Calu3 (cell line): ENCODE data around the gene EFCAB5. TPM values are rescaled to one million over a fixed set of nuclear protein-coding genes. Genes with fewer than 3 reads are reported as not detected.

Experiments used
- BruUV-seq: library from RNA; stranded (reverse); fragments of 400-500 nt; replicated peaks from 2 replicates; lab custom pipeline; 2021; lab: Mats Ljungman, UMichigan
- CTCF ChIA-PET: fragments of 300-600 bp; sonication (Branson Sonifier 250); formaldehyde crosslinking; loops from one replicate; lab custom pipeline; 2022; ENCODE audit warnings: antibody characterized with exemption; lab: Charles Lee
- DNase-seq: peaks from one replicate; pipeline ENCODE4 v3.0.0; 2022
- H3K27ac Mint-ChIP-seq: one replicate; pipeline ENCODE4 v1.8.0; 2022; ENCODE audit warnings: mixed read lengths; ENCODE audit not compliant: unreplicated experiment
- H3K27me3 Mint-ChIP-seq: one replicate; pipeline ENCODE4 v1.8.0; 2022; ENCODE audit warnings: mixed read lengths; ENCODE audit not compliant: unreplicated experiment
- H3K36me3 Mint-ChIP-seq: one replicate; pipeline ENCODE4 v1.8.0; 2022; ENCODE audit warnings: mild to moderate bottlenecking, moderate library complexity, mixed read lengths; ENCODE audit not compliant: insufficient read depth, unreplicated experiment
- H3K4me1 Mint-ChIP-seq: one replicate; pipeline ENCODE4 v1.8.0; 2022; ENCODE audit warnings: mild to moderate bottlenecking, low read depth, mixed read lengths; ENCODE audit not compliant: unreplicated experiment
- H3K4me3 Mint-ChIP-seq: one replicate; pipeline ENCODE4 v1.8.0; 2022; ENCODE audit warnings: mild to moderate bottlenecking, low read depth, moderate library complexity, mixed read lengths; ENCODE audit not compliant: unreplicated experiment
- H3K9me3 Mint-ChIP-seq: one replicate; pipeline ENCODE4 v1.8.0; 2022; ENCODE audit warnings: low read depth, mixed read lengths; ENCODE audit not compliant: unreplicated experiment
- intact Hi-C: fragments of 100-400 bp; cut with micrococcal nuclease; formaldehyde crosslinking; loops from one replicate; pipeline ENCODE4 v1.10.0; 2022; ENCODE audit not compliant: unreplicated experiment
- total RNA-seq: library from RNA; stranded (reverse); gene quantifications from 2 replicates; pipeline ENCODE4 v1.2.3, GENCODE V29; 2022
- TF ChIP-seq, protein P1 (sequence below): fragments of 200-600 bp; IDR thresholded peaks from one replicate; pipeline ENCODE4 v1.8.0; 2022; ENCODE audit warnings: antibody characterized with exemption; ENCODE audit not compliant: unreplicated experiment

EFCAB5 gene
- total RNA-seq, 1 experiment from 2014 or later, result 0.50 TPM

- CTCF ChIA-PET, result no interaction called here
- H3K4me1 Mint-ChIP-seq, result no peaks in the 10 kb centered on the region
- no peak overlapping the region for H3K27ac Mint-ChIP-seq
- intact Hi-C loops, result no loop called here
- BruUV-seq, result no TSS peak
- H3K4me3 Mint-ChIP-seq, result no peak overlapping the region
- DNase-seq, result no peak
- H3K9me3 Mint-ChIP-seq, result no peaks in the 10 kb centered on the region
- H3K27me3 Mint-ChIP-seq, result peaks cover 10% of the 10 kb centered on the region
- H3K36me3 Mint-ChIP-seq, result no peaks in the 10 kb centered on the region
- TF ChIP-seq, protein P1, sequence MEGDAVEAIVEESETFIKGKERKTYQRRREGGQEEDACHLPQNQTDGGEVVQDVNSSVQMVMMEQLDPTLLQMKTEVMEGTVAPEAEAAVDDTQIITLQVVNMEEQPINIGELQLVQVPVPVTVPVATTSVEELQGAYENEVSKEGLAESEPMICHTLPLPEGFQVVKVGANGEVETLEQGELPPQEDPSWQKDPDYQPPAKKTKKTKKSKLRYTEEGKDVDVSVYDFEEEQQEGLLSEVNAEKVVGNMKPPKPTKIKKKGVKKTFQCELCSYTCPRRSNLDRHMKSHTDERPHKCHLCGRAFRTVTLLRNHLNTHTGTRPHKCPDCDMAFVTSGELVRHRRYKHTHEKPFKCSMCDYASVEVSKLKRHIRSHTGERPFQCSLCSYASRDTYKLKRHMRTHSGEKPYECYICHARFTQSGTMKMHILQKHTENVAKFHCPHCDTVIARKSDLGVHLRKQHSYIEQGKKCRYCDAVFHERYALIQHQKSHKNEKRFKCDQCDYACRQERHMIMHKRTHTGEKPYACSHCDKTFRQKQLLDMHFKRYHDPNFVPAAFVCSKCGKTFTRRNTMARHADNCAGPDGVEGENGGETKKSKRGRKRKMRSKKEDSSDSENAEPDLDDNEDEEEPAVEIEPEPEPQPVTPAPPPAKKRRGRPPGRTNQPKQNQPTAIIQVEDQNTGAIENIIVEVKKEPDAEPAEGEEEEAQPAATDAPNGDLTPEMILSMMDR, result no peak
These were observed 4.7 kb upstream of the EFCAB5 start for GRCh38 chr17:29936724-29937123.

- no peak overlapping the region for H3K27ac Mint-ChIP-seq
- no peaks in the 10 kb centered on the region for H3K27me3 Mint-ChIP-seq
- H3K4me1 Mint-ChIP-seq, result no peaks in the 10 kb centered on the region
- no peaks in the 10 kb centered on the region for H3K9me3 Mint-ChIP-seq
- intact Hi-C loops, result no loop called here
- TF ChIP-seq, protein P1, result no peak
- no peak for DNase-seq
- CTCF ChIA-PET, result no interaction called here
- H3K36me3 Mint-ChIP-seq, result no peaks in the 10 kb centered on the region
- no peak overlapping the region for H3K4me3 Mint-ChIP-seq
- BruUV-seq, result no TSS peak
These were observed 3.8 kb downstream of the EFCAB5 start for GRCh38 chr17:29945281-29945680.

DNA sequence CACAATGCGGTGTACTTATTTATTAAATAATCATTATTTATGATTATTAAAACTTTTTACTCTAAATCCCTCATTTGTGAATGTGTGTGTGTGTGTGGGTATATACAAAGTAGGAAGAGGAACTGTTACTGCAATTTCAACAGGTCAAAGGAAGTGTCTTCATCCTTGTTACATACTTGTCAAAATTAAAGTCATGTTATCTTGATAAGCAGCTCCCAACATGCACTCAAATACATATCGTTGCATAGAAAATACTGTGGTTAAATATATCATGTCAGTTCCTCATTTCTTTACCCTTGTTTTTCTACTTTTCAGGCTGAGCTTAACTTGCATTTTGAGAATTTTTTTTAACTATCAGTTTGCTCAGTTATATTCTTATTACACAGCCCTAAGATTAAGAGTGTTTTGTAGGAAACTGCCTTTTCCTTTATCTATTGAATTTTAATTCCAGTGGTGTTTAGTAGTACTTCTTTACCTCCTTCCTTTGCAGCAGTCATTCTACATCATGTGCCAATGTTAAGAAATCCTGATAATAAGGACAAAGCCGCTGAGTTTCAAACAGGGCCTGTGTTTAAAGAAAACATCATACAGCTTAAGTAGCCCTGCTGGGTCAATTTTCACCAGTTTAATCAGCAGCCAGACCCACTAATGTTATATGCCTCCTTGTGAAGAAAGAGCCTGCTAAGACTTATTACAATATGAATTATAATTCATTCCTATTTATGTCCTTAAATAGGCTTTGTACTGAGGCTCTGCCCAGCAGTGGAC, 7.2 kb downstream of the EFCAB5 start:
- no peak for DNase-seq
- TF ChIP-seq, protein P1, result no peak
- Mint-ChIP-seq H3K27me3 (no peaks in the 10 kb centered on the region), H3K4me1 (no peaks in the 10 kb centered on the region), H3K36me3 (no peaks in the 10 kb centered on the region), H3K27ac (no peak overlapping the region), H3K4me3 (no peak overlapping the region), H3K9me3 (no peaks in the 10 kb centered on the region)
- intact Hi-C loops, result no loop called here
- CTCF ChIA-PET, result no interaction called here
- no TSS peak for BruUV-seq

GRCh38 chr17:29949696-29950095, 8.3 kb downstream of the EFCAB5 start:
- H3K36me3 Mint-ChIP-seq, result no peaks in the 10 kb centered on the region
- no peak for DNase-seq
- intact Hi-C loops, result no loop called here
- H3K4me3 Mint-ChIP-seq, result no peak overlapping the region
- CTCF ChIA-PET, result interaction anchor here (0.7 kb wide), 1 partner anchor 485 kb away, joined by 3 read pairs; no protein-coding TSS in a partner anchor
- H3K9me3 Mint-ChIP-seq, result no peaks in the 10 kb centered on the region
- no peak overlapping the region for H3K27ac Mint-ChIP-seq
- BruUV-seq, result no TSS peak
- TF ChIP-seq, protein P1, result no peak
- H3K27me3 Mint-ChIP-seq, result no peaks in the 10 kb centered on the region
- no peaks in the 10 kb centered on the region for H3K4me1 Mint-ChIP-seq
